Esophagus muscularis mucosa (tissue), 4 donors: ENCODE measurements around the gene LAMA5.

Experiments
- CTCF ChIP-seq, 3 experiments: fragments of 200-600 bp in 2 of 3; fragments of 450-650 bp in 1 of 3; sonication (generic) in 2 of 3; IDR thresholded peaks; one replicate each; pipeline ENCODE4 v1.5.1; 2017 to 2019; ENCODE audit warnings: antibody characterized with exemption in 3 of 3, mild to moderate bottlenecking in 2 of 3, moderate library complexity in 1 of 3
- EP300 ChIP-seq: sonication (generic); formaldehyde crosslinking; IDR thresholded peaks from one replicate; pipeline ENCODE4 v1.6.1; 2017; ENCODE audit warnings: antibody characterized with exemption
- POLR2A ChIP-seq: fragments of 450-650 bp; IDR thresholded peaks from one replicate; pipeline ENCODE4 v1.6.1; 2017; ENCODE audit warnings: antibody characterized with exemption, moderate library complexity, mild to moderate bottlenecking, low read depth

- TF ChIP-seq POLR2A (no peak), CTCF (IDR thresholded peaks at IDR 0.05) (no peak), EP300 (no peak)
Measured at GRCh38 chr20:62402456-62403150, 35.5 kb upstream of the LAMA5 start.
